SH-SY5Y (cell line): ENCODE data around the gene ELOVL1.

Experiments
- GATA2 ChIP-seq: IDR thresholded peaks from 2 replicates; pipeline ENCODE4 v1.6.1; 2011; ENCODE audit warnings: mild to moderate bottlenecking, low read depth, low read length
- GATA3 ChIP-seq: IDR thresholded peaks from 2 replicates; pipeline ENCODE4 v1.6.1; 2011; ENCODE audit warnings: low read depth, mild to moderate bottlenecking, low read length, moderate library complexity

ELOVL1 gene

GRCh38 chr1:43334453-43335205 lies 33.2 kb downstream of the ELOVL1 start:
- TF ChIP-seq GATA2 (no peak), GATA3 (no peak)

GRCh38 chr1:43331688-43332087 lies 36.1 kb downstream of the ELOVL1 start:
- no peak for TF ChIP-seq GATA3
- no peak for TF ChIP-seq GATA2

- TF ChIP-seq GATA2 (no peak), GATA3 (no peak)
Observed at GRCh38 chr1:43329995-43330751, 37.6 kb downstream of the ELOVL1 start.

GRCh38 chr1:43327549-43328292 lies 40.1 kb downstream of the ELOVL1 start:
- no peak for TF ChIP-seq GATA2

- no peak for TF ChIP-seq GATA2
Observed at GRCh38 chr1:43325381-43325780, 42.4 kb downstream of the ELOVL1 start.

GRCh38 chr1:43324810-43325209 lies 43.0 kb downstream of the ELOVL1 start:
- TF ChIP-seq GATA3 = no peak
- TF ChIP-seq GATA2 = no peak

GRCh38 chr1:43322506-43322905 lies 45.3 kb downstream of the ELOVL1 start:
- no peak for TF ChIP-seq GATA2
- no peak for TF ChIP-seq GATA3

GRCh38 chr1:43321331-43321891 lies 46.4 kb downstream of the ELOVL1 start:
- TF ChIP-seq GATA2 = no peak
- TF ChIP-seq GATA3 = no peak

- TF ChIP-seq GATA3 (no peak), GATA2 (no peak)
Observed at GRCh38 chr1:43319766-43320165, 48.0 kb downstream of the ELOVL1 start.

- TF ChIP-seq GATA3 (no peak), GATA2 (no peak)
Observed at GRCh38 chr1:43319288-43319687, 48.5 kb downstream of the ELOVL1 start.

- no peak for TF ChIP-seq GATA3
- TF ChIP-seq GATA2 = no peak
Observed at GRCh38 chr1:43318831-43319230, 49.0 kb downstream of the ELOVL1 start.

GRCh38 chr1:43317817-43318471 lies 49.9 kb downstream of the ELOVL1 start:
- TF ChIP-seq GATA2 (no peak), GATA3 (no peak)

GRCh38 chr1:43316738-43317520 lies 50.9 kb downstream of the ELOVL1 start:
- TF ChIP-seq GATA3 = no peak
- no peak for TF ChIP-seq GATA2
